ENCODE results near the gene LMX1A. TPM values are rescaled to one million over a fixed set of nuclear protein-coding genes. Genes with fewer than 3 reads are reported as not detected.
A peak's percentile ranks its signal among the peaks of the same experiment; 100 is the strongest.

The LMX1A gene
- total RNA-seq, 6 experiments from 2014 or later, result 0.14 TPM; not detected in 5

- ATAC-seq, result no peak
- intact Hi-C loops (cut with DNase I), result no loop called here
- Histone ChIP-seq H3K4me3 (no peak overlapping the region), H3K4me1 (no peaks in the 10 kb centered on the region), H3K27ac (no peak overlapping the region), H3K27me3 (no peaks in the 10 kb centered on the region), H3K36me3 (no peaks in the 10 kb centered on the region), H3K9me3 (no peaks in the 10 kb centered on the region)
- TF ChIP-seq POLR2A (IDR thresholded peaks at IDR 0.05) (no peak), CTCF (IDR thresholded peaks at IDR 0.05) (no peak)
- no peak for DNase-seq
- 64% methylated on average over 5 of the region's 11 CpGs for WGBS (ENCODE audit: insufficient coverage, low coverage, low lambda C conversion rate, missing lambda C conversion rate)
Measured at GRCh38 chr1:165162671-165163241, 193.8 kb downstream of the LMX1A start.

GRCh38 chr1:165161130-165161529 lies 195.4 kb downstream of the LMX1A start:
- H3K4me3 ChIP-seq, result no peak overlapping the region
- 41% methylated on average over 4 of the region's 4 CpGs for WGBS (ENCODE audit: insufficient coverage, low coverage, low lambda C conversion rate, missing lambda C conversion rate)
- peak in 1 of 3 donors; percentile 52 for DNase-seq
- no peaks in the 10 kb centered on the region for H3K27me3 ChIP-seq
- no peak overlapping the region for H3K27ac ChIP-seq
- peak in 3 of 4 donors; percentile 26 to 92 (median 50) for ATAC-seq
- no peaks in the 10 kb centered on the region for H3K9me3 ChIP-seq
- no peaks in the 10 kb centered on the region for H3K36me3 ChIP-seq
- TF ChIP-seq POLR2A (IDR thresholded peaks at IDR 0.05), result no peak
- no peak for TF ChIP-seq CTCF (IDR thresholded peaks at IDR 0.05)
- H3K4me1 ChIP-seq, result no peaks in the 10 kb centered on the region
- intact Hi-C loops (cut with DNase I), result no loop called here

GRCh38 chr1:165153182-165153581 lies 203.3 kb downstream of the LMX1A start:
- intact Hi-C loops (cut with DNase I), result no loop called here
- WGBS (ENCODE audit: insufficient coverage, low coverage, low lambda C conversion rate, missing lambda C conversion rate), result 82% methylated on average over 5 of the region's 5 CpGs
- Histone ChIP-seq H3K27me3 (no peaks in the 10 kb centered on the region), H3K4me3 (no peak overlapping the region), H3K4me1 (peaks cover 0 to 6% (median 0%) of the 10 kb centered on the region in 4 donors), H3K27ac (no peak overlapping the region), H3K36me3 (no peaks in the 10 kb centered on the region), H3K9me3 (no peaks in the 10 kb centered on the region)
- no peak for ATAC-seq
- TF ChIP-seq POLR2A (IDR thresholded peaks at IDR 0.05), result no peak
- no peak for TF ChIP-seq CTCF (IDR thresholded peaks at IDR 0.05)
- DNase-seq, result no peak

GRCh38 chr1:165152727-165153126 lies 203.8 kb downstream of the LMX1A start:
- Histone ChIP-seq H3K4me1 (peaks cover 0 to 6% (median 0%) of the 10 kb centered on the region in 4 donors), H3K9me3 (no peaks in the 10 kb centered on the region), H3K36me3 (no peaks in the 10 kb centered on the region), H3K27ac (no peak overlapping the region), H3K27me3 (no peaks in the 10 kb centered on the region), H3K4me3 (no peak overlapping the region)
- WGBS (ENCODE audit: insufficient coverage, low coverage, low lambda C conversion rate, missing lambda C conversion rate), result 52% methylated on average over 3 of the region's 3 CpGs
- intact Hi-C loops (cut with DNase I), result no loop called here
- DNase-seq (no peak), ATAC-seq (peak; percentile 82 to 92 (median 90))
- TF ChIP-seq POLR2A (IDR thresholded peaks at IDR 0.05), result no peak
- TF ChIP-seq CTCF (IDR thresholded peaks at IDR 0.05), result peak; percentile 19 to 57 (median 35)

Data from right lobe of liver (tissue), 6 donors.